KMS-11 (cell line): ENCODE data around the gene HIRIP3.

Experiments
- H2AFZ ChIP-seq: fragments of 200-600 bp; sonication (generic); 2 replicates; pipeline ENCODE4 v1.6.1; 2016; ENCODE audit warnings: antibody characterized with exemption, mixed run types, low read depth
- H3K27ac ChIP-seq: fragments of 200-600 bp; sonication (generic); 2 replicates; pipeline ENCODE4 v1.6.1; 2016; ENCODE audit warnings: mild to moderate bottlenecking, mixed run types
- H3K27me3 ChIP-seq: fragments of 200-600 bp; sonication (generic); 2 replicates; pipeline ENCODE4 v1.6.1; 2017; ENCODE audit warnings: mild to moderate bottlenecking, low read depth, mixed run types, moderate library complexity; ENCODE audit not compliant: insufficient read depth
- H3K36me3 ChIP-seq: fragments of 200-600 bp; sonication (generic); 2 replicates; pipeline ENCODE4 v1.6.1; 2017; ENCODE audit warnings: mild to moderate bottlenecking, mixed run types; ENCODE audit not compliant: insufficient read depth
- H3K4me1 ChIP-seq: fragments of 200-600 bp; sonication (generic); 2 replicates; pipeline ENCODE4 v1.6.1; 2016; ENCODE audit warnings: mild to moderate bottlenecking, low read depth, mixed run types; ENCODE audit not compliant: poor library complexity, severe bottlenecking
- H3K4me2 ChIP-seq: fragments of 200-600 bp; sonication (generic); 2 replicates; pipeline ENCODE4 v1.7.0; 2016; ENCODE audit warnings: mild to moderate bottlenecking, mixed run types
- H3K4me3 ChIP-seq: fragments of 200-600 bp; sonication (generic); IDR thresholded peaks from 2 replicates; pipeline ENCODE4 v1.6.1; 2017; ENCODE audit warnings: low read depth, low read length, mixed read lengths; ENCODE audit not compliant: insufficient read depth
- H3K79me2 ChIP-seq: fragments of 200-600 bp; sonication (generic); 2 replicates; pipeline ENCODE4 v1.6.1; 2016; ENCODE audit warnings: low read depth, mixed run types; ENCODE audit not compliant: insufficient read depth
- H3K9ac ChIP-seq: fragments of 200-600 bp; sonication (generic); 2 replicates; pipeline ENCODE4 v1.6.1; 2016; ENCODE audit warnings: mild to moderate bottlenecking, mixed run types
- H4K20me1 ChIP-seq: fragments of 200-600 bp; sonication (generic); 2 replicates; pipeline ENCODE4 v1.6.1; 2016; ENCODE audit warnings: mild to moderate bottlenecking, mixed run types; ENCODE audit not compliant: insufficient read depth
- CTCF ChIP-seq: fragments of 200-600 bp; sonication (generic); conservative IDR thresholded peaks from 2 replicates; pipeline ENCODE4 v1.6.1; 2017; ENCODE audit warnings: low read depth, mild to moderate bottlenecking, antibody characterized with exemption, low read length, moderate library complexity, mixed read lengths

HIRIP3 gene

DNA sequence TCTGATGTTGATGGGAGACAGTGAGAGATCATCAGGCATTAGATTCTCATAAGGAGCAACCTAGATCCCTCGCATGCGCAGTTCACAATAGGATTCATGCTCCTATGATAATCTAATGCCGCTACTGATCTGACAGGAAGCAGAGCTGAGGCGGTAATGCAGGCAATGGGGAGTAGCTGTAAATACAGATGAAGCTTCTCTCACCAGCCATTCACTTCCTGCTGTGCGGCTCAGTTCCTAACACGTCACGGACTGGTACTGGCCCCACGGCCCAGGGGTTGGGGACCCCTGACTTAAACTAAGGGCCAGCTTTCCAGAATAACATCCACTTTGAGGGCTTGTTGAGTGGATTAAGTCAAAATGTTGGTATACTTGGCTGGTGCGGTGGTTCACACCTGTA is 36.1 kb downstream of the HIRIP3 start:
- Histone ChIP-seq H4K20me1 (no peaks in the 10 kb centered on the region), H3K4me2 (no peak overlapping the region), H3K9ac (no peak overlapping the region), H2AFZ (no peak overlapping the region), H3K4me1 (peaks cover 16% of the 10 kb centered on the region), H3K79me2 (no peaks in the 10 kb centered on the region), H3K36me3 (no peaks in the 10 kb centered on the region), H3K27me3 (no peaks in the 10 kb centered on the region), H3K4me3 (no peak overlapping the region), H3K27ac (no peak overlapping the region)
- no peak for TF ChIP-seq CTCF

GRCh38 chr16:29958756-29959155 is 36.7 kb downstream of the HIRIP3 start:
- no peaks in the 10 kb centered on the region for H3K27me3 ChIP-seq
- H2AFZ ChIP-seq: no peak overlapping the region

DNA sequence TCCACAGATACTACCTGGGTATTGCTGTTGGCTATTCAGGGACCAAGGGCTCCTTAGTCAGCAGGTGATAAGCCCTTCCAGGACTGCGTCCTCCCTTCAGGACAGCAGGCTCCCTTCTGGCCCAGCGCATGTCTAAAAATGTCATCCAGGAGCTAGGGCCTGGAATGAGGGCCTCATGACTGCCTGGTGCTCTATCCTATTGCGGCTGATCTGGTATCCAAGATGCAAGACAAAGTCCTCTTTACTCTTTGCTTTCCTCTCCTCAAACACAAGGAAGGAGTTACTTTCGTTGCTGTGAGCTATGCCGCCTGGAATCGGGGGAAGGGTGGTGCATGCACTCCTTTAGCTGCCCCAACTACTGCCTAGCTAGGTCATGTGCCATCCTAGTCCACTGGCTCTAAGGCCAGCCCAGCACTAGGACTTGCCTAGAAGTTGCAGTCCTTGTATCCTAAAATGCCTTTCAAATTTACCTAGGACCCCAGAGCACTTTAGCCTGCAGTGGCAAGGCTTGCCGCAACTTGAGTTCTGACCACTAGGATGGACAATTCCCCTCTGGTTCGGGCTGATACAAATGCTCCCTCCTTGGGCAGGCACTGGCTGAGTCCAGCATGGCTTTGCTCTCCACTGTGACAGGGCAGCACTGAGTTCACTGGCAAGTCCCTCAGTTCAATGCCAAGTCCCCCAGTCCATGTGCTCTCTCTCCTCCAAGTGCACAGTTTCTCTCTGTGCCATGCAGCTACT is 43.6 kb downstream of the HIRIP3 start:
- Histone ChIP-seq H3K27me3 (no peaks in the 10 kb centered on the region), H3K27ac (no peak overlapping the region), H3K4me2 (no peak overlapping the region), H3K36me3 (no peaks in the 10 kb centered on the region), H3K79me2 (no peaks in the 10 kb centered on the region), H3K4me3 (no peak overlapping the region), H2AFZ (no peak overlapping the region), H3K9ac (no peak overlapping the region), H4K20me1 (no peaks in the 10 kb centered on the region), H3K4me1 (no peaks in the 10 kb centered on the region)
- TF ChIP-seq CTCF: no peak

More at GRCh38 chr16:29958756-29959155, 36.7 kb downstream of the HIRIP3 start:
- H3K36me3 ChIP-seq: no peaks in the 10 kb centered on the region
- H3K9ac ChIP-seq: no peak overlapping the region
- H4K20me1 ChIP-seq: no peaks in the 10 kb centered on the region
- H3K4me1 ChIP-seq: peaks cover 16% of the 10 kb centered on the region
- no peak overlapping the region for H3K4me2 ChIP-seq
- TF ChIP-seq CTCF: no peak
- no peaks in the 10 kb centered on the region for H3K79me2 ChIP-seq
- no peak overlapping the region for H3K27ac ChIP-seq
- no peak overlapping the region for H3K4me3 ChIP-seq

DNA sequence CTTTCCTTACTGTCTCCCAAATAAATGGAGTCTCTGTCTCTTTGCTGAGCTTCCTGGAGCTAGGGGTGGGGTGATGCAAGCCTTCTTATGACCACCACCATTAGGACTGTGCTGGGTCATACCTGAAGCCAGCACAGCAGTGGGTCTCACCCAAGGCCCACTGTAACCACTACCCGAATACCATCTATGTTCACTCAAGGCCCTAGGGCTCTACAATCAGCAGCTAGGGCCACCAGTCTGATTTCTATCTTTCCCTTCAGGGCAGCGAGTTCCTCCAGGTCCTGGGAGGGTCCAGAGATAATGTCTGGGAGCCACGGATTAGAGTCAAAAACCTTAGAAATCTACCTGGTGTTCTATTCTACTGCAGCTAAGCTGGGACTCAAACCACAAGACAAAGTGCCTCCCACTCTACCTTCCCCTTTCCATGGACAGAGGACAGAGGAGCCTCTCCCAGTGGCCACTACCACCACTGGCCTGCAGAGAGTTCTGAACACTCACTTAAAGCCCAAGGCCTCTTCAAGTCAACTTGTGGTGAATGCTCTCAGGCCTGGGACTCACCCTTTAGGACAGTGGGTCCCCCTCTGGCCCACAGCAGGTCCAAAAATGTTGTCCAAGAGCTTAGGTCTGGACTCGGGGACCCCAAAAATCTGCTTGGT is 44.5 kb downstream of the HIRIP3 start:
- Histone ChIP-seq H3K9ac (no peak overlapping the region), H4K20me1 (no peaks in the 10 kb centered on the region), H3K27me3 (no peaks in the 10 kb centered on the region), H3K4me1 (no peaks in the 10 kb centered on the region), H2AFZ (no peak overlapping the region), H3K4me3 (no peak overlapping the region), H3K36me3 (no peaks in the 10 kb centered on the region), H3K79me2 (no peaks in the 10 kb centered on the region), H3K27ac (no peak overlapping the region), H3K4me2 (no peak overlapping the region)
- TF ChIP-seq CTCF: no peak
